GM21619 (cell line): Measurements from ENCODE around the gene MAX.
A peak's percentile ranks its signal among the peaks of the same experiment; 100 is the strongest.

ENCODE experiments used
- ATAC-seq: cut with Tn5 transposase; IDR thresholded peaks from one replicate; pipeline ENCODE4 v1.9.1; 2021; ENCODE audit not compliant: unreplicated experiment

Gene MAX, protein sequence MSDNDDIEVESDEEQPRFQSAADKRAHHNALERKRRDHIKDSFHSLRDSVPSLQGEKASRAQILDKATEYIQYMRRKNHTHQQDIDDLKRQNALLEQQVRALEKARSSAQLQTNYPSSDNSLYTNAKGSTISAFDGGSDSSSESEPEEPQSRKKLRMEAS

DNA sequence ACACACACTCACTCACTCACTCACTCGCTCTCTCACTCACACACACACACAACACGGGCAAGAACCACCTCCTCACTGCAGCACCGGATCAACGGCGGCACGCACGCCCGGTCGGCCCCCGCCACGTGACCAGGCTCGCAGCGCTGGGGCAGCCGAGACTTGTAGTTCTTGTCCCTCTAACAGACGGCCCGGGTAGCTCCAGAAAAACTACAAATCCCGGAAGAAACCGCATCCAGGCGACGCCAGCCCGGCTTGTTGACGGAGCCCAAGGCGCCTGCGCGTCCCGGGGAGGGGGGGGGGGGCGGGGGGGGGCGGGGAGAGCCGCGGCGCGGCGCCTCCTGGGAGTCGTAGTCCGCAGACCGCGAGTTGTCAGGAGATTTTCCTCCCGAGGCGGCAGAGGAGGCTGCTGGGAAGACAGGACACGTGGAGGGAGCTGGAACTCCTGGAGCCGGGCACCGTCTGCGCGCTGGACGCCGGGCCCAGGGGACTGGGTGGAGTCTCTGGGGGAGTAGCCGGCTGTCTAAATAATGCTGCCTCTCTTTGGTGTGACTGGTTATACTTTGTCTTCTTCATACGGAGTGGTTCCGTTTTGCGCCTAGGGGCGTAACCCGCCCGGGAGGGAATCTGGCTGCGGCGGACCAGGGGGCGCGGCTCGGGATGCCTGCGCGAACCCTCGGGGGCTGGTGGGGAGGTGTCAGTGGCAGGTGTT is at the start of gene MAX:
Gene MAX, minus strand, starts transcription at position 77 of the 709 bp plus-strand sequence. CDS start 178 bp downstream, outside the sequence.
- ATAC-seq = peak; percentile 78

GRCh38 chr14:65151609-65151956 is 49.3 kb upstream of the MAX start:
- ATAC-seq = no peak

GRCh38 chr14:65150898-65151608 is 48.7 kb upstream of the MAX start:
- ATAC-seq = no peak

DNA sequence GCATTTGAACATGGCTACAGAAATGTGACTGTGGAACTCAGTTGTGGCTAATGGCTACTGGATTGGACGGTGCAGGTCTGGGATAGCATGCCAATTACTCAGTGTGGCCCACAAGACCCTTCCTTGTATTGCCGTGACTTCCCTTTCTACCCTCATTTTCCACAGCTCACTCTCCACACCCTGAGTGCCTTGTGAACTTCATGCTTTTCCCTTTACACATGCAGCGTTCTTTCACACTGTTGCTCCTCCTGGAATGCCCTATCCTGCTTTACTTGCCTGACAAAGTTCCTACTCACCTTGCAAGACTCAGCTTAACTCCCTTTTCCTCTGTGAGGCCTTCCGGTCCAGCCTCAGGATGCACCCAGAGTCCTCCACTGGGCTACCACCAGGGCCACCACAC is 46.8 kb upstream of the MAX start:
- no peak for ATAC-seq

- no peak for ATAC-seq
Observed at GRCh38 chr14:65144170-65144569, 41.9 kb upstream of the MAX start.

DNA sequence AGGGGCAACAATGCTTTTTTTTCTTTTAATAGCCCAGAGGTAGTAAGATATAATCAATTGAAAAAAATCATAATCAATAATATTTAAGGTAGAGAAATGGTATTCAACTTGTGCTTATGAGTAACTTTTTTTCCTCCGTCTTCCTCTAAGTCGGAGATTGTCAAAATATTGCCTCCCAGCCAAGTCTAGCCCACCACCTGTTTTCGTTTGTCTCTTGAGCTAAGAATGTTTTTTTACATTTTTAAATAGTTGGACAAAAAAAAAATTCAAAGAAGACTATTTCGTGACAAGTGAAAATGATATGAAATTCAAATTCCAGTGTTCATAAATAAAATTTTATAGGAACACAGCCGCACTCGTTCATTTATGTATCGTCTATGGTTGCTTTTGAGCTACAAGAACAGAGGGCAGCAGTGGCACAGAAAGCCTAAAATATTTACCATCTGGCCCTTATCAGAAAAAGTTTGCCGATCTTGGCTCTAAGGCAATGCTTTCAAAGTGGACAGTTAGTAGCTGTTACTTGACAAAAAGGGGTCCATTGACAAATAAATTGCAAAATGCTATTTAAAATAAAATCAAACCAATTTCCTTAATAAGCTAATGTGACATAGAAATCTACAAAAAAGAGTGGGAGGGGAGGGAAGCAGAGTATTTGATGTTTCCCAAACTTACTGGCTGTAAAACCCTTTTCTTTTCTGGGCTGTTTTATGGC is 40.8 kb upstream of the MAX start:
- ATAC-seq = no peak

GRCh38 chr14:65142429-65142828 is 40.1 kb upstream of the MAX start:
- ATAC-seq = no peak

DNA sequence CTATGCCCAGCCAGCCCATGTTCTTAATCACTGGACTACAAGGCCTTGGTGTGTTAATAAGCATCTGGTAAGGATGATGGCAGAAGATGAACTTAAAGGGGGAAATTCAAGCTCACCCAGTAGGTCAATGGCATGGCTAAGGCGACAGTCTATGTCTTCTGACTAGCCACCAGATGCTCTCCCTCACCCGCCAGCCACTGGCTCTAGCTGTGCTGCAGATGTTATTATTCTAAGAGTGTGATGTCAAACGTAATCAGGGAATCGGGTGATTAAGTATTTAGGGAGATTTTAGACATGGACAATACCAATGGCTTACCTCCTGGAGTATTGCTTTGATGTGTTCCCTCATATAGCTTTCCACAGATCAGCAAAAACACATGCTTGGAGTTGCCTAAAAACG is 39.2 kb upstream of the MAX start:
- no peak for ATAC-seq

DNA sequence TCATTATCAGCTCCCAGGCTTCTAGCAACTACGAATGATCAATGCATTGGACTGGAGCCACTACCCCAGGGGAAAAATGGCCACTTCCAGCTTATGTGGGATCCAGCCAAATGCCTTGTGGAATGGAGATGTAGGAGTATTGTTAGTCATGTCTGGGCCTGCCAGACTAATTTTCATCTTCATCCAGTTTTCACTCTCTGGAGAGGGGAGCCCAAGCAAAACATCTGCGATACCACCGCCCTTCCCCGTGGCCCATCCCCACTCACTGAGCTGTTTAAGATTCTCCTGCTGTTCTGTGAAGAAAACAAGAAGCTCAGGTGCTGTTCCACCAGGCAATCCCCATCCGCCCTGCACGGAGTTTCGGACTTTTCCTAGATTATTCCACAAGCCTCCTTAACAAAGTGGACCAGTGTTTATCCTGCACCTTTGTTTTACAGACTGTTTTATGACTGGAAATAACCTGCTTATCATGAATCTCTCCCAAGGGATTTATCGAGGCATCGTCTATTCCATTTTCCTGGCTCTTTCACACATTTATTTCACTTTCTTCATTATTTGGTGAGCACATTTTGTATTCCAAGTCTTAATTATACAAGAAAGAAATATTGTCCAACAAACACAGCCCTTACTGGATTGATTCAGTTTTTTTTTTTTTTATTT is 35.5 kb upstream of the MAX start:
- no peak for ATAC-seq

DNA sequence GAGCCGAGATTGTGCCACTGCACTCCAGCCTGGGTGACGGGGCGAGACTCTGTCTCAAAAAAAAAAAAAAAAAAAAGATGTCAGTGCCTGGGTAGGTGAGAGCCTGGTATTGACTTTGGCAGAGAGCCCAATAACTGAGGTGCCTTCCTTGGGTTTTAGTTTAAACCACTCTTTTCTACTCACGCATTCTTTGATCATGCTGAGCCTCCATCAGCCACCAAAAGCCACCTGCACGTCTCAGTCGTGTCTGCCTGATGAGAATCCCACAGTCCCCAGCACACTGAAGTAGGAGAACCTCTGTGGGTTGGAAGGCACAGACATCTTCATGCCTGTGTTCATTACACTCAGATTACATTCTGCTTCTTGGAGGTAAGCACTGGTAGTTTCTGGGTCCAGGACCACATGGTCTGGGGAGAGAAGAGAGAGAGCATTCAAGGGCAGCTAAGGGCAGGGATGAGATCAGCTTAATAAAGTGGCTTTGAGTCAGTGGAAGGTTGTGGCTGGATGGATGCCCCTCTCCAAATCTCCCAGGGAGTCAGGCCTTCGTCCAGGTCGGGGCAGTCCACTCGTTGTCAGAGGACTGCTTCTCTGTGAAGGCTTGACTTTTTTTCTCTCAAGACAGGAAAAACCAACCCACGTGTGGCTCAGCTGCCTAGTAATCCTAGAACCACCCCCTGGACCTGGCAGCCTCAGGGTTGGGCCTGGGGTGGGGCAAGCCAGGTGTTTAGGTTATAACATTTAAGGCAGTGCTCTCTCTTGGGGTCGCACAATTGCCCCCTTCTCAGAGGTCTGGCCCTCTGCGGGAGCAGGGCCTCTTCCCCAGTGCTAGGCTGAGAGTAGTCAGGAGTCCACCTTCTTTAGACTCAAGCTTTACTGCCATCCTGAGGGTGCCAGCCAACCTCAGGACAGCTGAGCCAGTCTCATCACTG is 32.6 kb upstream of the MAX start:
- no peak for ATAC-seq

- ATAC-seq = no peak
Observed at GRCh38 chr14:65132855-65133254, 30.5 kb upstream of the MAX start.

DNA sequence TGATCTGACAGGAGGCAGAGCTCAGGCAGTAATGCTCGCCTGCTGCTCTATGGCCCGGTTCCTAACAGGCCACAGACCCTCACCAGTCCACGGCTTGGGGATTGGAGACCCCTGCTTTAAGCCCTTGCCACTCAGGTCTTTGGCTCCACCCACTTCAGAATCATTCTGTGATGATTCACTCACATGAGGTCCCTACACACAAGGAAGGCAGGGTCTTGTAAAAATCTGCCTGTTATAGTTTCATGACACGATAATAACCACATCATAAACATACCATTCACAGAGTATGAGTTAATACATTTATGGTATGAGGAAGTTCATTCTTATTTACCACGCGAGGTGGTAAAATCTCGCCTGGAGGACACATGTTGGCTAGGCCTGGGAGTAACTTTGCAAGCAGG is 29.0 kb upstream of the MAX start:
- no peak for ATAC-seq

DNA sequence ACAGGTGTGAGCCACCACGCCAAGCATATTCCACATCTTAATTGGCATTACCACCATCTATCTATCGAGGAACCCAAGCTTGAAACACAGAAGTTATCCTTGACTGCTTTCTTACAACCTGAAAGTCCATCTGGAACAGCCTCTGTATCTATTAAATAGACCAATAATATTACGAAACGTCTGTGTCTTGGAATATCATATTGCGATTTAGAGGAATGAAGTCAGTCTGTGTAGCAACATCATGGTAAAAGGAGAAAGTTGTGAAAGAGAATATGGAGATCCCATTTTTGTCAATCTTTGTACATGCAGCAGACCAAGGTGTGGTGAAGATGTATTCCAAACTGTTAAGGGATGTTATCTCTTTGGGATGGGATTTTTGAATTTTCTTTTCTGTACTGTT is 25.8 kb upstream of the MAX start:
- no peak for ATAC-seq

DNA sequence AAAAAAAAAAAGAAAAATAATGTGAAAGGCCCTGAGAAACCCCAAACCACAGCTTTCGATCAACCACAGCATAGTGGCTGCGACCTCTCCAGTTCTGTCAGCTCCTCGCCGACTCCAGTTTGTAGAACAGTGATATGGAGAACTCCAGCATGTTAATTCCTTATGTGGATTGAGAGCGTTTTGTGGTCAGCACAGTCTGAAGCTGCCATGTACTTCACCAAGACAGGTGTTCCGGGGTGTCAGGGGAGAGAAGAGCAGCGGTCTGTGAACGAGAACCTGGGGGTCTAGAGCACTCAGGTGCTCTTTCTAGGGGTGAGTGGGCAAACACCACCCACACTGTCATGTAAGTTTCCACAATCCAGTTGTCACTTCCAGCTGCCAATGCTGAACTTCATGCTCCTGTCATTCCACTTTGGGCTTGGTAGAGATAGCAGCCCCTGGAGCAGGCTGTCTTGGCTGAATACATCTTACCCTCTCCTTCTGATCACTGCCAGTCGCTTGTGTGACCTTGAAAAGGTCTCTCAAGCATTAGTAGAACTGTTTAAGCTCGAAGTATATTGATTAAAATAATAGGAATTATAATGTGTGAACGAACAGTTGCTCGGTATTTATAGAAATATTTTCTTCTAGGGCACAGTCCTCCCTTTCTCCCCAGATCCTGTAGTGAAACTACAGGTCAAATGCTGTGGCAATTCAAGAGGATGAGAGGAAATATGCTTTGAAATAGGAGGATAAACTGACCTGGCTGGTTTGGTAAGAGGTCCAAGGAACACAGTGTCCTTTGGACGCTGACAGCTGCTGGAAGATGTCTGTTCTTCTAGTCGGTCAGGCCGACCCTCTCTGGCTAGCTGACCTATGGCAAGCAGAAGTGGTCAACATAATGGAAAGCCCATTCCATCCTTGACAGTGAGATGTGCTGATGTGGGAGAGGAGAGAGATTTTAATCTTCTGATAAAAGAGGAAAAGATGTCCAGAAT is 15.7 kb upstream of the MAX start:
- ATAC-seq = no peak

- no peak for ATAC-seq
Observed at GRCh38 chr14:65115615-65116014, 13.3 kb upstream of the MAX start.

- no peak for ATAC-seq
Observed at GRCh38 chr14:65110525-65110924, 8.2 kb upstream of the MAX start.

DNA sequence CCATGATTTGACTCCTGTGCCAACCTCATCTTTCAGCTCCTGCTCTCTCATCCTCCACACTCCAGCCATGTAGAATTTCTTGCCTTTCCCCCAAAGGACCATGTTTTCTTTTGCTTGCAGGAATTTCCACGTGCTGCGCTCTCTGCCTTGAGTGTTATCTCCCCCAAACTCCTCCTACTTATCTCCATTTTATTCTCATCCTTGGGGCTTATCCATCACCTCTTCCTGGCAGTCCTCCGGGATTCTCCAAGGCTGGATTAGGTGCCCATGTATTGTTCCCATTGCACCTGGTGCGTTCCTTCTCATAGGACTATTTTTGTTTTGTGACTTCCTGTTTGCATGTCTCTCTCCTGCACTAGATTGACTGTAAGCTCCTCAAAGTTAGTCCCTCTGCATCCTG is 7.0 kb upstream of the MAX start:
- no peak for ATAC-seq

- no peak for ATAC-seq
Observed at GRCh38 chr14:65107200-65107599, 4.9 kb upstream of the MAX start.

- ATAC-seq = no peak
Observed at GRCh38 chr14:65106736-65107135, 4.4 kb upstream of the MAX start.
